ENCODE measurements around the gene PSMB10. TPM values are rescaled to one million over a fixed set of nuclear protein-coding genes. Genes with fewer than 3 reads are reported as not detected.

Gene PSMB10
- total and polyA plus RNA-seq, 2 of the 4 experiments (the other 2 are of a cell fraction) = 28.7 to 36.7 TPM

GRCh38 chr16:67902831-67903230, 33.8 kb downstream of the PSMB10 start:
- CTCF ChIA-PET = interaction anchor here (0.8 kb wide), 1 partner anchor 25 kb away, joined by 3 read pairs; no protein-coding TSS in a partner anchor
- no peak overlapping the region for H3K23ac ChIP-seq (ENCODE audit: low read depth, low read length)
- H4K8ac ChIP-seq (ENCODE audit: low read depth in 2 of 2, low read length in 2 of 2) = no peak overlapping the region
- no peak overlapping the region for H2AK5ac ChIP-seq (ENCODE audit: low read depth, low read length)
- H3K4me3 ChIP-seq (ENCODE audit: insufficient read depth, low read depth, low read length) = no peak overlapping the region
- H4K20me1 ChIP-seq (ENCODE audit: insufficient read depth, low read length) = peaks cover 34% of the 10 kb centered on the region; the same call in 1 of the 2 replicates
- H3K56ac ChIP-seq (ENCODE audit: extremely low read depth, insufficient read depth, low read length) = no peak overlapping the region
- no peak overlapping the region for H3K4me2 ChIP-seq (ENCODE audit: low read depth, low read length)
- H3K36me3 ChIP-seq (ENCODE audit: control insufficient read depth, insufficient read depth, low read length) = peaks cover 11% of the 10 kb centered on the region
- no CpG with 5 or more reads among the region's 4 CpGs for WGBS, 2 experiments (ENCODE audit: extremely low coverage in 2 of 2, insufficient read length in 1 of 2)
- no peak overlapping the region for H3K9ac ChIP-seq (ENCODE audit: low read depth, low read length)
- H4K5ac ChIP-seq (ENCODE audit: low read depth, low read length) = no peak overlapping the region
- no peak overlapping the region for H3K14ac ChIP-seq (replicated peaks; ENCODE audit: low read depth, low read length)
- no peak overlapping the region for H2AK9ac ChIP-seq (replicated peaks; ENCODE audit: low read depth, low read length, poor library complexity)
- no peak overlapping the region for H2BK15ac ChIP-seq (ENCODE audit: low read depth, low read length)
- TF ChIP-seq BHLHE40 (IDR thresholded peaks at IDR 0.05; ENCODE audit: low read depth, low read length) = no peak
- no peak for TF ChIP-seq CEBPB (IDR thresholded peaks at IDR 0.05; ENCODE audit: low read depth, low read length)
- no peak for TF ChIP-seq USF2 (IDR thresholded peaks at IDR 0.05; ENCODE audit: low read depth, low read length)
- TF ChIP-seq RAD21 (IDR thresholded peaks at IDR 0.05; ENCODE audit: low read length) = no peak
- TF ChIP-seq FOS (IDR thresholded peaks at IDR 0.05; ENCODE audit: low read depth, low read length) = no peak
- no peak for TF ChIP-seq RCOR1 (IDR thresholded peaks at IDR 0.05; ENCODE audit: insufficient replicate concordance, low read length)
- TF ChIP-seq NFE2L2 (IDR thresholded peaks at IDR 0.05; ENCODE audit: low read depth, low read length) = no peak
- TF ChIP-seq MAFK (IDR thresholded peaks at IDR 0.05; ENCODE audit: low read depth, low read length) = no peak
- no peak for TF ChIP-seq MAZ (IDR thresholded peaks at IDR 0.05; ENCODE audit: borderline replicate concordance, low read depth, low read length)
- TF ChIP-seq MXI1 (IDR thresholded peaks at IDR 0.05; ENCODE audit: borderline replicate concordance, low read depth, low read length) = no peak
- no peak for TF ChIP-seq SMC3 (IDR thresholded peaks at IDR 0.05; ENCODE audit: low read depth, low read length)
- no peak for TF ChIP-seq RFX5 (IDR thresholded peaks at IDR 0.05; ENCODE audit: low read depth, low read length)
- TF ChIP-seq CHD1 (IDR thresholded peaks at IDR 0.05; ENCODE audit: low read depth, low read length) = no peak
- TF ChIP-seq POLR2A (IDR thresholded peaks at IDR 0.05; ENCODE audit: low read depth, low read length) = no peak
- TF ChIP-seq, protein P1, sequence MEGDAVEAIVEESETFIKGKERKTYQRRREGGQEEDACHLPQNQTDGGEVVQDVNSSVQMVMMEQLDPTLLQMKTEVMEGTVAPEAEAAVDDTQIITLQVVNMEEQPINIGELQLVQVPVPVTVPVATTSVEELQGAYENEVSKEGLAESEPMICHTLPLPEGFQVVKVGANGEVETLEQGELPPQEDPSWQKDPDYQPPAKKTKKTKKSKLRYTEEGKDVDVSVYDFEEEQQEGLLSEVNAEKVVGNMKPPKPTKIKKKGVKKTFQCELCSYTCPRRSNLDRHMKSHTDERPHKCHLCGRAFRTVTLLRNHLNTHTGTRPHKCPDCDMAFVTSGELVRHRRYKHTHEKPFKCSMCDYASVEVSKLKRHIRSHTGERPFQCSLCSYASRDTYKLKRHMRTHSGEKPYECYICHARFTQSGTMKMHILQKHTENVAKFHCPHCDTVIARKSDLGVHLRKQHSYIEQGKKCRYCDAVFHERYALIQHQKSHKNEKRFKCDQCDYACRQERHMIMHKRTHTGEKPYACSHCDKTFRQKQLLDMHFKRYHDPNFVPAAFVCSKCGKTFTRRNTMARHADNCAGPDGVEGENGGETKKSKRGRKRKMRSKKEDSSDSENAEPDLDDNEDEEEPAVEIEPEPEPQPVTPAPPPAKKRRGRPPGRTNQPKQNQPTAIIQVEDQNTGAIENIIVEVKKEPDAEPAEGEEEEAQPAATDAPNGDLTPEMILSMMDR (conservative IDR thresholded peaks at IDR 0.05; ENCODE audit: low read depth, low read length) = no peak
- TF ChIP-seq ELK1 (IDR thresholded peaks at IDR 0.05; ENCODE audit: borderline replicate concordance, low read depth, low read length) = no peak
- H3K27ac ChIP-seq (ENCODE audit: insufficient read depth, low read length) = peak overlapping the region; percentile 0; the same call in 1 of the 2 replicates
- peaks cover 25% of the 10 kb centered on the region for H3K9me1 ChIP-seq (ENCODE audit: insufficient read depth, low read length)
- H3K4ac ChIP-seq (ENCODE audit: low read depth, low read length) = no peak overlapping the region
- H3K27me3 ChIP-seq (ENCODE audit: control insufficient read depth, insufficient read depth, low read length) = no peaks in the 10 kb centered on the region
- peak; percentile 41 for DNase-seq
- peaks cover 22 to 65% of the 10 kb centered on the region in 2 experiments for H3K79me1 ChIP-seq (ENCODE audit: low read depth in 1 of 2, low read length in 2 of 2)
- no peak overlapping the region for H2AFZ ChIP-seq (replicated peaks; ENCODE audit: low read length, poor library complexity)
- no peaks in the 10 kb centered on the region for H3K9me3 ChIP-seq (ENCODE audit: control insufficient read depth, insufficient read depth, low read length)
- intact Hi-C loops (cut with micrococcal nuclease) (loop anchor here (1.0 kb wide), 1 partner anchor 19 kb away; the partner anchor contains the start of gene NRN1L), dilution Hi-C loops (cut with HindIII; ENCODE audit: low sequenced_read_pairs, unreplicated experiment) (no loop called here), in situ Hi-C loops (cut with MboI; ENCODE audit: low sequenced_read_pairs) (no loop called here)
- POLR2A ChIA-PET (ENCODE audit: unreplicated experiment) = no interaction called here
- no TSS peak for BruUV-seq (replicated peaks)
- H2BK20ac ChIP-seq (ENCODE audit: low read depth, low read length) = no peak overlapping the region
- H2BK120ac ChIP-seq (ENCODE audit: low read depth, low read length) = no peak overlapping the region
- H4K91ac ChIP-seq (ENCODE audit: insufficient read depth, low read depth, low read length) = no peak overlapping the region
- peaks cover 2% of the 10 kb centered on the region; the same call in 1 of the 2 replicates for H3K4me1 ChIP-seq (ENCODE audit: control insufficient read depth, insufficient read depth, low read length)
- H3K18ac ChIP-seq (ENCODE audit: low read depth, low read length) = no peak overlapping the region
- ATAC-seq (ENCODE audit: low read depth) = peak; percentile 70
- H2BK5ac ChIP-seq (ENCODE audit: low read depth, low read length, poor library complexity, severe bottlenecking) = no peak overlapping the region

All from IMR-90 (cell line).